Immature natural killer cell (primary cell): Measurements from ENCODE around the gene HOXC13. TPM values are rescaled to one million over a fixed set of nuclear protein-coding genes. Genes with fewer than 3 reads are reported as not detected.

Experiments used
- DNase-seq, 3 donors: peaks; one replicate each; pipeline ENCODE4 v3.0.0; 2022; ENCODE audit warnings: mixed read lengths in 1 of 3
- H3K27ac Mint-ChIP-seq, 6 donors: one replicate each; pipeline ENCODE4 v1.8.0; 2020; ENCODE audit warnings: mixed read lengths in 6 of 6, mild to moderate bottlenecking in 5 of 6, inconsistent platforms in 4 of 6, moderate library complexity in 3 of 6
- H3K27me3 Mint-ChIP-seq, 3 donors: one replicate each; pipeline ENCODE4 v1.8.0; 2020 to 2021; ENCODE audit warnings: low read depth in 3 of 3, mild to moderate bottlenecking in 3 of 3, mixed read lengths in 3 of 3, moderate library complexity in 3 of 3, inconsistent platforms in 1 of 3
- H3K36me3 Mint-ChIP-seq, 3 donors: one replicate each; pipeline ENCODE4 v1.8.0; 2020; ENCODE audit warnings: mixed read lengths in 3 of 3, inconsistent platforms in 2 of 3, mild to moderate bottlenecking in 2 of 3
- H3K4me1 Mint-ChIP-seq, 2 donors: one replicate each; pipeline ENCODE4 v1.8.0; 2020; ENCODE audit warnings: inconsistent platforms in 2 of 2, mild to moderate bottlenecking in 2 of 2, mixed read lengths in 2 of 2, moderate library complexity in 1 of 2
- H3K4me3 Mint-ChIP-seq, 5 donors: one replicate each; pipeline ENCODE4 v1.8.0; 2020; ENCODE audit warnings: mild to moderate bottlenecking in 5 of 5, mixed read lengths in 5 of 5, inconsistent platforms in 3 of 5, moderate library complexity in 3 of 5
- H3K9me3 Mint-ChIP-seq, 6 donors: one replicate each; pipeline ENCODE4 v1.8.0; 2020; ENCODE audit warnings: mild to moderate bottlenecking in 6 of 6, mixed read lengths in 6 of 6, inconsistent platforms in 4 of 6, moderate library complexity in 3 of 6
- polyA plus RNA-seq, 3 donors: library from polyadenylated mRNA; unstranded; fragments of 300-500 nt; fragmentation: Illumina TruSeq; gene quantifications; one replicate each; pipeline ENCODE4 v1.2.3, GENCODE V29; 2021

The HOXC13 gene
- polyA plus RNA-seq, 3 donors from 2014 or later: not detected

DNA sequence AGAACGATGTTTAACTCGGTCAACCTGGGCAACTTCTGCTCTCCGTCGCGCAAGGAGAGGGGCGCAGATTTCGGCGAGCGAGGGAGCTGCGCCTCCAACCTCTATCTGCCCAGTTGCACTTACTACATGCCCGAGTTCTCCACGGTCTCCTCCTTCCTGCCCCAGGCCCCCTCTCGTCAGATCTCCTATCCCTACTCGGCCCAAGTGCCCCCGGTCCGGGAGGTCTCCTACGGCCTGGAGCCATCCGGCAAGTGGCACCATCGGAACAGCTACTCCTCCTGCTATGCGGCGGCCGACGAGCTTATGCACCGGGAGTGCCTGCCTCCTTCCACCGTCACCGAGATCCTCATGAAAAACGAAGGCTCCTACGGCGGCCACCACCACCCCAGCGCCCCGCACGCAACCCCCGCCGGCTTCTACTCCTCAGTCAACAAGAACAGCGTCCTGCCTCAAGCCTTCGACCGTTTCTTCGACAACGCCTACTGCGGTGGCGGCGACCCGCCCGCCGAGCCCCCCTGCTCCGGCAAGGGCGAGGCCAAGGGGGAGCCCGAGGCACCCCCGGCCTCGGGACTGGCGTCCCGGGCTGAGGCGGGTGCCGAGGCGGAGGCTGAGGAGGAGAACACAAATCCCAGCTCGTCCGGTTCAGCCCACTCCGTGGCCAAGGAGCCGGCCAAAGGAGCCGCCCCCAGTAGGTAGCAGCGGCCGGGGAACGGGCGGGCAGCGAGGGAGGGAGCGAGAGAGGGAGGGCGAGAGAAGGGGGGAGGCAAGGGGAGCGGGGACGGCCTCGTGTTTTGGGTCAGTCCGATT is 34.8 kb downstream of the HOXC13 start:
- H3K36me3 Mint-ChIP-seq: no peaks in the 10 kb centered on the region
- peak overlapping the region in 2 of 6 donors; percentile 37 to 67 for H3K27ac Mint-ChIP-seq
- no peak for DNase-seq
- peaks cover 69 to 75% (median 72%) of the 10 kb centered on the region in 3 donors for H3K27me3 Mint-ChIP-seq
- H3K9me3 Mint-ChIP-seq: peaks cover 0 to 12% (median 0%) of the 10 kb centered on the region in 6 donors
- H3K4me1 Mint-ChIP-seq: peaks cover 24 to 43% of the 10 kb centered on the region in 2 donors
- peak overlapping the region; percentile 73 to 80 (median 75) for H3K4me3 Mint-ChIP-seq

GRCh38 chr12:53974084-53975063 is 35.7 kb downstream of the HOXC13 start, which contains the start of gene HOTAIR:
TSS of gene HOTAIR (minus strand) at chr12:53974954.
- Mint-ChIP-seq H3K4me1 (peaks cover 24 to 43% of the 10 kb centered on the region in 2 donors), H3K27ac (peak within 1 kb of the TSS in 2 of 6 donors; percentile 11 to 51), H3K4me3 (peak within 1 kb of the TSS; percentile 63 to 85 (median 80)), H3K9me3 (peaks cover 0 to 11% (median 0%) of the 10 kb centered on the region in 6 donors), H3K36me3 (no peaks in the 10 kb centered on the region), H3K27me3 (peaks cover 75 to 79% (median 76%) of the 10 kb centered on the region in 3 donors)
- peak in 2 of 3 donors; percentile 39 to 43 for DNase-seq

DNA sequence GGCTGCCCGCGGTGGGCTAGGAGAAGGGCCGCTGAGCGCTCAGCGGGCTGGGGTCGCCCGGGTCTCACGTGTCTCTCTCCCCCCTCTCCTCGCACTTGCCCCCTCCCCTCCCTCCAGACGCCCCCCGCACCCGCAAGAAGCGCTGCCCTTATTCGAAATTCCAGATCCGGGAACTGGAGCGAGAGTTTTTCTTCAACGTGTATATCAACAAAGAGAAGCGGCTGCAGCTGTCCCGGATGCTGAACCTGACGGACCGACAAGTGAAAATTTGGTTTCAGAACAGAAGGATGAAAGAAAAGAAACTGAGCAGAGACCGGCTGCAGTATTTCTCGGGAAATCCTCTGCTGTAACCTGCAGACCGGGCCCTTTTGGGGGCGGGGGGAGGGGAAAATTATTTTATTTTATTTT is 36.4 kb downstream of the HOXC13 start:
- peaks cover 24 to 43% of the 10 kb centered on the region in 2 donors for H3K4me1 Mint-ChIP-seq
- peaks cover 73 to 82% (median 75%) of the 10 kb centered on the region in 3 donors for H3K27me3 Mint-ChIP-seq
- no peak overlapping the region for H3K27ac Mint-ChIP-seq
- H3K9me3 Mint-ChIP-seq: peaks cover 0 to 11% (median 0%) of the 10 kb centered on the region in 6 donors
- no peaks in the 10 kb centered on the region for H3K36me3 Mint-ChIP-seq
- H3K4me3 Mint-ChIP-seq: peak overlapping the region; percentile 63 to 78 (median 74)
- DNase-seq: no peak

DNA sequence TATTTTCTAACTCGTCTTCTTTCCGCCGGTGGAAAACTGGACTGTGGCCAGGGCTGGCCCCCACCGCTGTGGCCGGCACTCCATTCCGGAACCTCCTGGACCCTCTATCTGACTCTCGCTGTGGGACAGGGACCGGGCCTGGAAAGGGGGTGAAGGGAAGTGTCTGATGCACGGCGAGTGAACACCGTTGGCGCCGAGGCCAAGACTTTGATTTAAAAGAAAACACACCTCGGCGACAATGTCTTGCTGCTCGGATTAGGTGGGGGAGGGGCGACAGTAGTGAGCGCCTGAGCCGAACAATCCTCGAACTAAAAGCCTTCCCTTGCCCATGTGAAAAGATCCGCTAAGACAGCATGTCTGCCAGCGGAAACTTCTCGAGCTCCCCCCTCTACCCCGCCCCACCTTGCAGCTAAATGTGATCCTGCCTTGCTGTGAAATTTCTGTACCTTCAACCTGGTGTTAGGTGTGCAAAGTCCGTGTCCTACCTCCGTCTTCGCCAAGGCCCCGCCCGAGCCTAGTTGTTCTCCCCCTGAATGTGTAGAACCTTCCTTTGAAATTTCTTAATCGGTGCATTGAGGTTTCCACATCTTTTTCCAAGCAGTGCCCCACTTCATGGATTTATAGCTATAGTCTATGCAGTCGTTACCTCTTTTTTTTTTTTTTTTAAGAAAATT is 37.0 kb downstream of the HOXC13 start:
- peaks cover 72 to 83% (median 77%) of the 10 kb centered on the region in 3 donors for H3K27me3 Mint-ChIP-seq

DNA sequence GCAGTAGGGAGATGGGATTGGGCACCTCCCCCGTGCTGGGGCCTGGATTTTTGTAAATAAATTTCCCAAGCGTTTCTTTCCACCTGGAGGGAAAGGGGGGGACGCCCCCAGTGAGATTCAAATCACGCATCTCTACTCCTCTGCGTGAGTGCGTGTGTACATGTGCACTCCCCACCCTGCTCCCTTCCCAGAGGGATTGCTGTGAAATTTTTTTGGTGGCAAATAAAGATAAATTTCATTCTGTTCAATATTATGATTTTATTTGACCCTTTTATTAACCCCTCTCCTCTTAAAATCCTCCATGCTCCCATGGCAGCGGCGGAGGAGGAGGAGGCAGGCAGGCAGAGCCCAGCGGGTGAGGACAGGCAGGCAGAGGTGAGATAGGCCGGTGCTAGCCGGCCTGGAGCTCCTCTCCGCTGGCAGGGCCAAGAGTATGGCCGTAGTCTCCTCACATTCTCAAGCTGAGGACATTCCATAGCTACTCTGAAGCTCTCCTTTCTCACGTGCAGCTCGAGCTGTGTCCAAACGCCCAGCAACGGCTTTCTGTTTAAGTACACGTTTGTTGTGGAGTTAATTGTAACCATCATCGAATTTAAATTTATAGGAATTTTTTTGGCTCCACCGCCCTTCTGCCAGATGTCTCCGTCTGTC is 37.7 kb downstream of the HOXC13 start:
- H3K27ac Mint-ChIP-seq: peak overlapping the region in 1 of 6 donors; percentile 51
- peaks cover 73 to 83% (median 77%) of the 10 kb centered on the region in 3 donors for H3K27me3 Mint-ChIP-seq
- no peak for DNase-seq
- peaks cover 0 to 3% (median 0%) of the 10 kb centered on the region in 3 donors for H3K36me3 Mint-ChIP-seq
- H3K9me3 Mint-ChIP-seq: peaks cover 0 to 11% (median 0%) of the 10 kb centered on the region in 6 donors
- H3K4me3 Mint-ChIP-seq: peak overlapping the region in 3 of 5 donors; percentile 7 to 77 (median 18)
- peaks cover 24 to 43% of the 10 kb centered on the region in 2 donors for H3K4me1 Mint-ChIP-seq

More for the DNA sequence above, 37.0 kb downstream of the HOXC13 start:
- Mint-ChIP-seq H3K4me3 (peak overlapping the region; percentile 63 to 78 (median 74)), H3K4me1 (peaks cover 24 to 43% of the 10 kb centered on the region in 2 donors), H3K36me3 (no peaks in the 10 kb centered on the region), H3K9me3 (peaks cover 0 to 11% (median 0%) of the 10 kb centered on the region in 6 donors), H3K27ac (peak overlapping the region in 1 of 6 donors; percentile 51)
- no peak for DNase-seq

- Mint-ChIP-seq H3K27me3 (peaks cover 71 to 82% (median 80%) of the 10 kb centered on the region in 3 donors), H3K4me1 (peaks cover 24 to 43% of the 10 kb centered on the region in 2 donors), H3K36me3 (peaks cover 0 to 3% (median 0%) of the 10 kb centered on the region in 3 donors), H3K27ac (no peak overlapping the region), H3K9me3 (peaks cover 0 to 11% (median 0%) of the 10 kb centered on the region in 6 donors), H3K4me3 (peak overlapping the region in 2 of 5 donors; percentile 7 to 27)
- DNase-seq: no peak
Observed at GRCh38 chr12:53976823-53977595, 38.4 kb downstream of the HOXC13 start.

DNA sequence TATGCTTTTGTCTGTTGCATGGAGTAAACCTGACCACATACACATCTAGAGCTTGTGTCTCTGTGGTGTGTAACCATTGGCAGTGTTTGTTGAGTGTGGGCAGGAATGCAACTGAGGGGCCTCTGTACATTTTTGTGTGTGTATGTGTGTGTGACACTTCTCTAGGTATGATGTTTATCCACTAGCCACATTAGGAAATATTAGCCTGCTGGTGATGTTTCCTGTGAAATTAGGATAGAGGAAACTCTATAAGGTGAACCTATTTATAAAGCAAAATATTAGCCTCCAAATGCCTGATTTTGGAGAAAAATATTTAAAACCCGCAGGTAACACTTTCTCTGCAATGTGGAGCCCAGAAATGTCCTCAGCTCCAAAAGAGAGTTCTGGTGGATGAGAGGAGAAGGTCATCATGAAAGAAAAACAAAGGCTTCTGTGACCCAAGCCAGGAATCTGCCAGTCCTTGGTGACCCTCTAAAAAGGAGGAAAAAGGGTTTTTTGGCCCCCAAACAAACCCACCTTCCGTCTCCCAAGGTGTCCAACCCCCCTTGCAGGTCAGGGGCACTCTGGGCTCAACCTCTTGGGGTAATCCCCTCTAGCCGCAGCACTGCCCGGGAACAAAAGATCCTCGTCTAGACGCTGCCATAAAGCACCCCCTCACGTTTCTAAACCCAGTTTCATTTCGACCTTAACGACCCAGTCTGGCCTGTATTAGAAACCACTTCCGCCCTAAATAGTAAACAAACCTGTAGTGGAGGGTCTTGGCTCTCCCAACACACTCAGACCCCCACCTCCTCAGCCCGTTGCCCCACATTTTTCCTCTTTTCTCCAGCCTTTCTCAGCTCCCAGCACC is 39.2 kb downstream of the HOXC13 start:
- Mint-ChIP-seq H3K4me1 (peaks cover 24 to 41% of the 10 kb centered on the region in 2 donors), H3K4me3 (peak overlapping the region in 1 of 5 donors; percentile 34), H3K27ac (no peak overlapping the region), H3K27me3 (peaks cover 66 to 82% (median 79%) of the 10 kb centered on the region in 3 donors), H3K9me3 (peaks cover 0 to 11% (median 0%) of the 10 kb centered on the region in 6 donors), H3K36me3 (peaks cover 0 to 3% (median 0%) of the 10 kb centered on the region in 3 donors)
- no peak for DNase-seq

- Mint-ChIP-seq H3K4me3 (no peak overlapping the region), H3K27me3 (peaks cover 65 to 84% (median 78%) of the 10 kb centered on the region in 3 donors), H3K36me3 (peaks cover 0 to 3% (median 0%) of the 10 kb centered on the region in 3 donors), H3K9me3 (peaks cover 0 to 4% (median 0%) of the 10 kb centered on the region in 6 donors), H3K4me1 (peaks cover 18 to 33% of the 10 kb centered on the region in 2 donors), H3K27ac (no peak overlapping the region)
- no peak for DNase-seq
Observed at GRCh38 chr12:53978477-53979356, 40.1 kb downstream of the HOXC13 start.

GRCh38 chr12:53980104-53980801 is 41.6 kb downstream of the HOXC13 start:
- Mint-ChIP-seq H3K27ac (peak overlapping the region in 1 of 6 donors; percentile 4), H3K4me1 (peaks cover 16 to 29% of the 10 kb centered on the region in 2 donors), H3K9me3 (no peaks in the 10 kb centered on the region), H3K27me3 (peaks cover 65 to 86% (median 83%) of the 10 kb centered on the region in 3 donors), H3K4me3 (peak overlapping the region in 1 of 5 donors; percentile 49), H3K36me3 (peaks cover 0 to 3% (median 0%) of the 10 kb centered on the region in 3 donors)
- DNase-seq: no peak
